VCaP (cell line): ENCODE measurements around the gene ELMO2.

Experiments
- H3K27ac ChIP-seq: fragments of 450-650 bp; 2 replicates; pipeline ENCODE4 v1.5.1; 2017
- TF ChIP-seq, protein P1 (sequence below): fragments of 450-650 bp; conservative IDR thresholded peaks from 2 replicates; pipeline ENCODE4 v1.5.1; 2017; ENCODE audit warnings: mild to moderate bottlenecking, moderate library complexity

Gene ELMO2

DNA sequence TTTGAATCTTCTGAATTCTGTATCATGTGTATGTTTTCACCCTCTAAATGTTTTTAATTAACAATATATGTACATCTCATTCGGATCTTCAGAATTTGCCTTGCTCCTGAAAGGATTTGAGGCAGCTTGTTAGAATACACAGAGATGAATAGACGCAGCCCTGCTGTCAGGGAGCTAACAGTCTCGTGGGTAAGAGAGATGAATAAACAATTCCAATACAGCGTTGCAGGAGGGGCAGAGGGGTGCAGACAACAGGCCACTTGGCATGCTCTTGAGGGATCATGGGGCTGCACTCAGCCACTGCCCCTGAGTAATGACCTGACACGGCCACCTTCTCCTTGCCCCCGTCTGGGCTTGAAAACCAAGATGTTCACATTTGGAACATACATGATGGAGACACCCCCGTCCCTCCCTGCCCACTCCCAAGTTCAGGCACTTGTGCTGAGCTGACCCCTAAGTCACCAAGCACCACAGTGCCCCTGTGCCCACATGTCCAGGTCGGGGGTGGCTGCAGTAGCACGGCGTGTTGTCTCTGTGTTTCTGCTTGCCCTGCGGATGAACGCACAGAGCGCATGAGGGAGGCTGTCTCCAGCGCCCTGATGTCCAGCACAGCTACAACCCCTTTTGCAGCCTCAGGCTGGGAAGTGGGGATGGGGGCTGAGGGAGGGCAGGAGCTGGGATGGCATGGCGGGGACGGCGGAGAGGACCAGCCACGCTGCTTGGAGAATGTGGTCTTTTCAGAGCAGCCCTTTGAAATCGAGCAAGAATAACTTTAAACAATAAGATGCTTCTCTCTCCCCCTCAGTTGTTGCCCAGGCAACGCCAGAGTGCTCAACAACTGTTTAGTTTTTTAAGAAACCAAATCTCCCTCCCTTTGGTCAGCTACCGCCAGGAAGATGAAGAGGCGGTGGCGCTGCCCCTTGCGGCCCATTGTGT, 65.1 kb downstream of the ELMO2 start:
- TF ChIP-seq, protein P1, sequence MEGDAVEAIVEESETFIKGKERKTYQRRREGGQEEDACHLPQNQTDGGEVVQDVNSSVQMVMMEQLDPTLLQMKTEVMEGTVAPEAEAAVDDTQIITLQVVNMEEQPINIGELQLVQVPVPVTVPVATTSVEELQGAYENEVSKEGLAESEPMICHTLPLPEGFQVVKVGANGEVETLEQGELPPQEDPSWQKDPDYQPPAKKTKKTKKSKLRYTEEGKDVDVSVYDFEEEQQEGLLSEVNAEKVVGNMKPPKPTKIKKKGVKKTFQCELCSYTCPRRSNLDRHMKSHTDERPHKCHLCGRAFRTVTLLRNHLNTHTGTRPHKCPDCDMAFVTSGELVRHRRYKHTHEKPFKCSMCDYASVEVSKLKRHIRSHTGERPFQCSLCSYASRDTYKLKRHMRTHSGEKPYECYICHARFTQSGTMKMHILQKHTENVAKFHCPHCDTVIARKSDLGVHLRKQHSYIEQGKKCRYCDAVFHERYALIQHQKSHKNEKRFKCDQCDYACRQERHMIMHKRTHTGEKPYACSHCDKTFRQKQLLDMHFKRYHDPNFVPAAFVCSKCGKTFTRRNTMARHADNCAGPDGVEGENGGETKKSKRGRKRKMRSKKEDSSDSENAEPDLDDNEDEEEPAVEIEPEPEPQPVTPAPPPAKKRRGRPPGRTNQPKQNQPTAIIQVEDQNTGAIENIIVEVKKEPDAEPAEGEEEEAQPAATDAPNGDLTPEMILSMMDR: no peak
- H3K27ac ChIP-seq: no peak overlapping the region

DNA sequence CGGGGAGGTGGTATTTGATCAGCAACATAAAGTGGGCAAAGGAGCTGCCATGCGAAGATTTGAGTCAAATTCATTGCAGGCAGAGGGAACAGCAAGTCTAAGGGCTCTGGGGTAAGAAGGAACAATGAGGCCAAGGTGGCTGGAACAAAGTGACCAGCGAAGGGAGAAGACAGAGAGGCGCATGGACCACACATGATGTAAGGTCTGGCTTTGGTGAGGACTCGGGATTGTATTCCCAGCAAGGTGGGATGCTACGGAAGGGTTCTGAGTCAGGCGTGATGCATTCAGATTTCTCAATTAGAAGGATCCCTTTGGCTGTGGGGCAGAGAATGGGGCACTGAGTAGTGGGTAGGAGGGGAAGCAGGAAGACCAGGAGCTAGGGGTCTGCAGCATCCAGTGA, 67.4 kb downstream of the ELMO2 start:
- no peak overlapping the region for H3K27ac ChIP-seq
- TF ChIP-seq, protein P1: no peak

DNA sequence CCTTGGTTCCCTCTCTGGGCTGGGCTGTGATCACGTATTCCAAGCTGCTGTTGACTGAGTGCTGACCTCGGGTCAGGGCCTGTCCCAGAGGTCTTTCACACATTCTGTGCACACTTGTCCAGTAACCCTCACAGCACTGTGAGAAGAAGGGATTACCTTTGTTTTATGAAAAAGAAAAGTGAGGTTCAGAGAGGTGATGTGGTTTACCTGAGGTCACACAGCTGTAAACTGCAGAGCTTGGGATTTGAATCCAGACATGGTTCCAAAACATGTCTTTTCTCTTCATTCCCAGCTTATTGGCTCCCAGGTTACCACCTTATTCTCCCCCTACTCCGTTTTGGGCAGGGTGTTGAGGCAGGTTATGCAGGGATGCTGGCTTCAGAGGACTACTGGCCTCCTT, 69.7 kb downstream of the ELMO2 start:
- TF ChIP-seq, protein P1: no peak
- no peak overlapping the region for H3K27ac ChIP-seq

DNA sequence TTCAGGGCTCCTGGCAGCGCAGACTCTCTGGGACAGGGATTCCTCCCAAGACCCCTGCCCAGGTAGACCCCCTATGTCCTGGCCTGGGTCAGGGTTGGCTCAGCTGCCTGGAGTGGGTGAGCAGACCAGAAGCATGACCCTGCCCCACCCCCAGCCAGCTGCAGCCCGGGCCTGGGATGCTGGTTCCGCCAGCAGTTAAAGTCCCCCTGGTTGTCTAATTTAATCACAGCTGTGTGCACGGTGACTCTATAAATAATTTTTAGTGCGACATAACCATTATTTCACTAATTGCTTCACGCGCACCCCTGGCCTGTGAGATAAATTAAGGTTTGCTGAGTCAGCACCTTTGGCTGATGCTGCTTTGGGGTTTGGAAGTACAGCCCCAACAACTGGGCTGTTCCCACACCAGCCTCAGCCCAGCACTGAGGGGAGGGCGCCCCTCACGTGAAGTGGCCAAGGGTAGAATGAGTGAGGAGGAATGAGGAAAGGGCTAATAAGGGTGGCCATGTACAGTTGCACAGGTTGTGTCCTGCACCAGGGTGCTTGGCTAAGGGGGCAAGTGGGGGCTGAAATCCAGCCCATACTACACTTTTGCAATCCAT, 72.0 kb downstream of the ELMO2 start:
- TF ChIP-seq, protein P1: no peak
- no peak overlapping the region for H3K27ac ChIP-seq

DNA sequence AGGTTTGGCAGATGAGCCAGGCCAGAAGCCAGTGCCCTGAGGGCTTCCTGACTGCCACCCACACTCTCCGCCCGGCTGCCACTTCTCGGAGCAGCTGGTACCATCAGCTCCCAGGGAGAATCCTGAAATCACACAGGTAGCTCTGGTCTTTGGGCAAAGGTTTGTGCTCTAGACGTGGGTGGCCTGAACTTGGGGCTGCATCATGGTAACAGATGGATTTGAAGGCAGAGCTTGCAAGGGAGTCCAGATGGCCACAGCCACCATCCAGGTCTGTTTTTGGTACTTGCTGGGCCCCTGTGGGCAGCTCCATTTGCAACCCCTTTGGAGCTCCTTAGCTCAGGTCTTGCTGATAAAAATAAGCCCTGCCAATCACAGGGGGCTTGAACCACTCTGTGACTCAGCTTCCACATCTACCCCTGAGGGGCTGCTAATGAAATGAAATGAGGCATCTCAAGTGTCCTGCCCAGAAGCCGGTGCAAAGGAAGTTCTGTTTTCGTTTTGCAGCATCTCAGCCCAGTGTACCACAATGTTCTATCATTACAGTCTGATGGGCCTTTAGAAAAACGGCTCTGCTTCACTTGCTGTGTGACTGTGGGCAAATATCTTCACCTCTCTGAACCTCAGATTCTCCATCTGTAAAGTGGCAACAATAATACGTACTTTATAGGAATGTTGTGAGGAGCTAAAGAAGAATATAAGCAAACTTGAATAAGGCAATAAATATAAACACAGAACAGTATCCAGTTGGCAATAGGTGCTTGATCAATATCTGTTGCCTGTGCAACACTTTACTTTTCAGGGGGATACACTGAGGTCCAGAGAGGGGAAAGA, 73.0 kb downstream of the ELMO2 start:
- TF ChIP-seq, protein P1: no peak
- no peak overlapping the region for H3K27ac ChIP-seq

DNA sequence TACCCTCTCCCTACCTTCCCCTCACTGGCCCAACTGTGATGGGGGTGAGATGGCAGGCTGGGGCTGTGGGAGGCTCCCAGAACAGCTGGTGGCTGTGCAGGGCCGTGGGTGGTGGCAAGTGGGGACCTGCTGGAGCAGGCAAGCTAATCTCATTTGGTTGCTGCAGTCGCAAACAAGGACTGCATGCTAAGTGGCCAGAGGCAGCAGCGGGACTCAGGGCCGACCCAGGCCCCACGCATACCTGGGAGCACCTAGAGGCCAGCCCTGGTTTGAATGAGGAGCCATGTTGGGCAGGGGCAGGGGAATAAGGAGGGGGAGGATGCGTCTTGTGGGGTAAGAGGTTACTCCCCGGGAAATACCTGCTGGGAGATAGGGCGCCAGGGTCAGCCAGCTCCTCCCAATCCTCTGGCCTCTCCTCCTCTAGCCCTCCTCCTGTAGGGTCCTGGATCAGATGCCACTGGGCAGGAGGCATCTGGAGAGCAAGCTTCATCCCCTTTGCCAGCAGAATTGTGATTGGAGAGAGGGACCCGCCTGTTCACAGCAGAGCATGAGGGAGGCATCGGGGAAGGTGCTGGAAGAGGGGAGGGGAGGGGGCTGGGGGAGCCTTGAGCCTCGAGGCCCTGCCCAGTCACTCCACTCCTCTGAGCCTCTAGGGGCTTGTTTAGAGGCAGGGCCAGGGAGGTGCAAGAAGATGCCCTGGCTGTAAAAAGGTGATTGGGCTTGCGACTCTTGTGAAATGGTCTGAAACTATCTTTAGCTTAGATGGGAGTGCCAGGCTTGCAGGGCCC, 73.8 kb downstream of the ELMO2 start:
- H3K27ac ChIP-seq: no peak overlapping the region
- TF ChIP-seq, protein P1: no peak
